Cardiac muscle cell (in vitro differentiated cells and primary cell): ENCODE data around the gene CLIC5. TPM values are rescaled to one million over a fixed set of nuclear protein-coding genes. Genes with fewer than 3 reads are reported as not detected.

Source experiments
- DNase-seq, 2 donors: peaks; one replicate each; pipeline versions ENCODE4 v3.0.0 to v3.0.0-alpha.2; 2010 to 2017; ENCODE audit warnings: low read depth in 1 of 2, low spot score in 1 of 2
- H3K27ac ChIP-seq: fragments of 200-600 bp; sonication (generic); 2 replicates; pipeline ENCODE4 v1.5.1; 2016
- H3K27me3 ChIP-seq: fragments of 200-600 bp; sonication (generic); 2 replicates; pipeline ENCODE4 v1.6.0; 2016; ENCODE audit warnings: control low read depth
- H3K36me3 ChIP-seq: fragments of 200-600 bp; sonication (generic); 2 replicates; pipeline ENCODE4 v1.5.1; 2016; ENCODE audit warnings: control low read depth
- H3K4me1 ChIP-seq: fragments of 200-600 bp; sonication (generic); 2 replicates; pipeline ENCODE4 v1.8.1; 2017; ENCODE audit warnings: low read depth, mild to moderate bottlenecking, mixed run types
- H3K4me3 ChIP-seq: fragments of 200-600 bp; sonication (generic); 2 replicates; pipeline ENCODE4 v1.5.1; 2016; ENCODE audit warnings: mild to moderate bottlenecking
- H3K9me3 ChIP-seq: fragments of 200-600 bp; sonication (generic); 2 replicates; pipeline ENCODE4 v1.5.1; 2017; ENCODE audit warnings: low read depth, mild to moderate bottlenecking, control low read depth
- CTCF ChIP-seq: IDR thresholded peaks from 2 replicates; pipeline ENCODE4 v1.5.1; 2012; ENCODE audit warnings: low read depth, mild to moderate bottlenecking, low read length
- polyA plus RNA-seq: library from polyadenylated mRNA; unstranded; fragments of >200 nt; fragmentation: Nextera tagmentation; extraction: Ambion mirVana; gene quantifications from 2 replicates; pipeline ENCODE4 v1.2.1, GENCODE V29; 2016
- total RNA-seq: library from RNA; depleted of rRNA; stranded (reverse); fragments of >200 nt; gene quantifications from 2 replicates; pipeline ENCODE4 v1.2.3, GENCODE V29; 2016

The CLIC5 gene
- total and polyA plus RNA-seq, 2 experiments from 2014 or later, result 10.5 to 24.5 TPM

- peak; percentile 37 to 52 for DNase-seq
- Histone ChIP-seq H3K27ac (peak overlapping the region; percentile 76), H3K36me3 (no peaks in the 10 kb centered on the region), H3K4me3 (no peak overlapping the region), H3K9me3 (no peaks in the 10 kb centered on the region), H3K27me3 (no peaks in the 10 kb centered on the region), H3K4me1 (peaks cover 34% of the 10 kb centered on the region)
- TF ChIP-seq CTCF, result no peak
These were observed 36.8 kb upstream of the CLIC5 start for GRCh38 chr6:46052479-46052878.

- Histone ChIP-seq H3K27me3 (no peaks in the 10 kb centered on the region), H3K27ac (peak overlapping the region; percentile 76), H3K36me3 (no peaks in the 10 kb centered on the region), H3K4me1 (peaks cover 35% of the 10 kb centered on the region), H3K9me3 (no peaks in the 10 kb centered on the region), H3K4me3 (no peak overlapping the region)
- peak in 1 of 2 donors; percentile 74 for DNase-seq
- no peak for TF ChIP-seq CTCF
These were observed 36.3 kb upstream of the CLIC5 start for GRCh38 chr6:46051962-46052361.

- no peak overlapping the region for H3K27ac ChIP-seq
- no peaks in the 10 kb centered on the region for H3K27me3 ChIP-seq
- H3K4me3 ChIP-seq, result no peak overlapping the region
- no peak for DNase-seq
- H3K4me1 ChIP-seq, result peaks cover 43% of the 10 kb centered on the region
- H3K36me3 ChIP-seq, result no peaks in the 10 kb centered on the region
- no peaks in the 10 kb centered on the region for H3K9me3 ChIP-seq
- no peak for TF ChIP-seq CTCF
These were observed 35.3 kb upstream of the CLIC5 start for GRCh38 chr6:46050845-46051405.

DNA sequence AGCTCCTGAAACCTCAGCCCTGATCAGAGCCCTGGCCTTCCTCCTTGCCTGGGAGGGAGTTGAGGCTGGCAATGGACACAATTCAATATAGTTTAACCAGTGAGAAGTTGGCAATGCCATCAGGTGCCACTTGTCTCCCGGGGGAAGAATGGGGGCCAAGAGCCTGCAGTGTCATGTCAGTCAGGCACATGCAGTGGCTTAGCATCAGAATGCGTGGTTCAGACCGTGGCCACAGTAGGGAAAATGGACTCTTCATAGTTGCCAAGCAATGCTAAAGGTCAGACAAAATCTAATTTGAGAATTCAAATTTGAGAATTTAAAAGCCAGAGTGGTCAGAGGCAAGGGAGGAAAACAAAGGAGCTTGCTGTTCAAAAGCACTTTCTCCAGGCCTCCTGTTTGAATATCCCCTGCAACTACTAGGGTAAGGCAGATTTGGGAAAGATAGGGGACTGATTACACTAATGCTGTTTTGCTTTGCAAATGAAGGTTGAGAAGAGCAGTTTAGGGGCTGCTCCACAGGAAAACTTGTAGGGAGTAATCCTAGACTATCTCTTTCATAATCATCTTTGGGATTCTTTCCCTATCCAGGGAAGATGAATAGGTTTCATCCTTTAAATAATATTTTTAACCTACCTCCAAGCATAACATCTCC, 33.1 kb upstream of the CLIC5 start:
- Histone ChIP-seq H3K9me3 (no peaks in the 10 kb centered on the region), H3K27ac (no peak overlapping the region), H3K36me3 (no peaks in the 10 kb centered on the region), H3K27me3 (no peaks in the 10 kb centered on the region), H3K4me3 (no peak overlapping the region), H3K4me1 (peaks cover 45% of the 10 kb centered on the region)
- TF ChIP-seq CTCF, result no peak
- no peak for DNase-seq

GRCh38 chr6:46046558-46047174, 31.0 kb upstream of the CLIC5 start:
- H3K4me1 ChIP-seq, result peaks cover 24% of the 10 kb centered on the region
- no peak for DNase-seq
- H3K27me3 ChIP-seq, result no peaks in the 10 kb centered on the region
- no peaks in the 10 kb centered on the region for H3K36me3 ChIP-seq
- no peak overlapping the region for H3K4me3 ChIP-seq
- H3K27ac ChIP-seq, result no peak overlapping the region
- H3K9me3 ChIP-seq, result no peaks in the 10 kb centered on the region
- no peak for TF ChIP-seq CTCF
